Psoas muscle (tissue), 8 donors: ENCODE measurements around the gene ZNF385C. TPM values are rescaled to one million over a fixed set of nuclear protein-coding genes. Genes with fewer than 3 reads are reported as not detected.

Source experiments
- ATAC-seq, 4 donors: fragments of 200-7000 bp; cut with Tn5 transposase; one replicate each; pipeline ENCODE4 v1.9.1; 2020; ENCODE audit warnings: moderate library complexity in 3 of 4, mild to moderate bottlenecking in 2 of 4
- DNase-seq, 2 donors: peaks; one replicate each; pipeline ENCODE4 v3.0.0-alpha.2; 2020
- H3K27ac ChIP-seq: fragments of 200-600 bp; one replicate; pipeline ENCODE4 v1.8.0; 2022
- H3K27me3 ChIP-seq, 3 donors: fragments of 200-600 bp in 1 of 3; one replicate each; pipeline versions ENCODE4 v1.6.1 to v1.8.0; 2013 to 2022; ENCODE audit warnings: low read length in 2 of 3, mild to moderate bottlenecking in 2 of 3, moderate library complexity in 1 of 3; ENCODE audit not compliant: insufficient read depth in 3 of 3
- H3K36me3 ChIP-seq, 2 donors: fragments of 200-600 bp in 1 of 2; one replicate each; pipeline versions ENCODE4 v1.6.1 to v1.8.0; 2013 to 2022; ENCODE audit warnings: low read depth in 1 of 2, mild to moderate bottlenecking in 1 of 2, moderate library complexity in 1 of 2; ENCODE audit not compliant: insufficient read depth in 1 of 2
- H3K4me1 ChIP-seq: fragments of 200-600 bp; one replicate; pipeline ENCODE4 v1.8.0; 2022
- H3K4me3 ChIP-seq: fragments of 200-600 bp; one replicate; pipeline ENCODE4 v1.8.0; 2022; ENCODE audit warnings: mild to moderate bottlenecking
- H3K9me3 ChIP-seq: fragments of 200-600 bp; one replicate; pipeline ENCODE4 v1.8.0; 2022
- WGBS, 3 donors: extraction: QIAGEN DNeasy Blood & Tissue Kit; methylation state at CpG; one replicate each; pipeline versions ENCODE4 v1.1.6 to v1.1.7; 2013; 5-methylcytosine and 5-hydroxymethylcytosine counted together
- intact Hi-C, 2 donors: fragments of 100-400 bp; cut with DNase I; formaldehyde crosslinking; loops; one replicate each; pipeline versions ENCODE4 v1.11.0 to v1.14.2; 2022
- polyA plus RNA-seq, 3 donors: library from polyadenylated mRNA; stranded (reverse); fragments of 200-250 nt; gene quantifications; one replicate each; pipeline ENCODE4 v1.2.3, GENCODE V29; 2013
- total RNA-seq, 4 donors: library from RNA; stranded (reverse); fragmentation: NEBNext Ultra II Directional in 2 of 4; extraction: Animal tissue kit (Norgen Biotek cat#: 25700) in 2 of 4; gene quantifications; one replicate each; pipeline versions ENCODE4 v1.2.1 to v1.2.4, GENCODE V29; 2021 to 2023
- TF ChIP-seq, protein P1 (sequence below): fragments of 200-600 bp; IDR thresholded peaks from one replicate; pipeline ENCODE4 v1.8.0; 2022; ENCODE audit warnings: antibody characterized with exemption
- donor health status: healthy with polysubstance abuse.
- donor health status: DM: no; HTN: no; CAD: no; lungs with moderate emphysema.
- donor health status: Bipolar disorder and iron deficiency.
- donor health status: healthy.
- donor health status: DM: yes; HTN: yes; CAD: no.
- donor health status: DM: no; HTN: no; CAD: no.
- donor health status: DM: no; HTN: no; CAD: no.
- donor health status: DM: yes; HTN: yes; CAD: no.

ZNF385C gene
- total and polyA plus RNA-seq, 7 donors: 0.22 to 9.2 (median 0.50) TPM

DNA sequence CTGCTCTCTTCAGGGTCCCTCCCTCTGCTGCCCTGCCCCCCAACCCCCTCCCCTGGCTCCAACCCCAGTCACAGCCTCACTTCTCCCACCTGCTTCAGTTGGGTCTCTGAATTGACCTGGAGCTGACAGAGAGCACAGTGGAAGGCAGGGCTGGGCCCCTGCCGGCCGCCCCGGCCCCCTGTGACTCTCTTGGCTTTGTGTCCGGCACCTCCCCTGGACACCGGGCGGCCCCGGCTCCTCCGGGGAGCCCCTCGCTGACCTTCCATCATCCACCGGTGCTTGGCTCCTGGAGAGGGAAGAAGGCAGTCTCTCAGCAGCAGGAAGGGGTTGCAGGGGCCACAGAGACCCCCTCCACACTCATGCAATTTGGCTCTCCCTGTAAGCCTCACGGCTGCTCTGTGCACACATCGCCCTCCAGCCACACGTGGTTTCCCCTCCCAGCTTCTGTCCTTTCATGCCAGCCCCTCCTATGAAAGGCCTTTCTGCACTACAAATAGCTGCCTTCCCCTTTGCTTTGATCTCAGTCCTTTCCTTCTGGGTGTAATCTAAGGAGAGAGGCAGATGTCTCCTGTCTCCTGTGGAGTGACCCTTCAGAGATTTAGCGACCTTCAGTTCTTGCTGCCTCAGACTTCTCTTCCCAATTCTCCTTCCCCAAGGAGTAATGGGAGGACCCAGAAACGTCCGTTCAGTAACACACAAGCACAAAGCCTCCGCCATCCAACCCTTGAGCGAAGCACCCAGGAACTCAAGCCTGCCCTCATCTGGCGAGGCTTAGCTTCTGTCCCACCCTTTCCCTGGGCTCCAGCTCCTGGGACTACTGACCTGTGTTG is 70.1 kb downstream of the ZNF385C start:
- ATAC-seq (no peak), DNase-seq (no peak)
- Histone ChIP-seq H3K27ac (no peak overlapping the region), H3K4me1 (peaks cover 14% of the 10 kb centered on the region), H3K27me3 (no peaks in the 10 kb centered on the region), H3K9me3 (no peaks in the 10 kb centered on the region), H3K36me3 (peaks cover 4 to 11% of the 10 kb centered on the region in 2 donors), H3K4me3 (no peak overlapping the region)
- TF ChIP-seq, protein P1, sequence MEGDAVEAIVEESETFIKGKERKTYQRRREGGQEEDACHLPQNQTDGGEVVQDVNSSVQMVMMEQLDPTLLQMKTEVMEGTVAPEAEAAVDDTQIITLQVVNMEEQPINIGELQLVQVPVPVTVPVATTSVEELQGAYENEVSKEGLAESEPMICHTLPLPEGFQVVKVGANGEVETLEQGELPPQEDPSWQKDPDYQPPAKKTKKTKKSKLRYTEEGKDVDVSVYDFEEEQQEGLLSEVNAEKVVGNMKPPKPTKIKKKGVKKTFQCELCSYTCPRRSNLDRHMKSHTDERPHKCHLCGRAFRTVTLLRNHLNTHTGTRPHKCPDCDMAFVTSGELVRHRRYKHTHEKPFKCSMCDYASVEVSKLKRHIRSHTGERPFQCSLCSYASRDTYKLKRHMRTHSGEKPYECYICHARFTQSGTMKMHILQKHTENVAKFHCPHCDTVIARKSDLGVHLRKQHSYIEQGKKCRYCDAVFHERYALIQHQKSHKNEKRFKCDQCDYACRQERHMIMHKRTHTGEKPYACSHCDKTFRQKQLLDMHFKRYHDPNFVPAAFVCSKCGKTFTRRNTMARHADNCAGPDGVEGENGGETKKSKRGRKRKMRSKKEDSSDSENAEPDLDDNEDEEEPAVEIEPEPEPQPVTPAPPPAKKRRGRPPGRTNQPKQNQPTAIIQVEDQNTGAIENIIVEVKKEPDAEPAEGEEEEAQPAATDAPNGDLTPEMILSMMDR: peak; percentile 9
- intact Hi-C loops: loop anchor here (5.0 kb wide), 2 partner anchors 34 to 69 kb away; partner anchors contain the start of gene ZNF385C (in 1 of the 2)
- WGBS, 3 donors: 61 to 69% (median 62%) methylated on average over 17 to 19 of the region's 19 CpGs

DNA sequence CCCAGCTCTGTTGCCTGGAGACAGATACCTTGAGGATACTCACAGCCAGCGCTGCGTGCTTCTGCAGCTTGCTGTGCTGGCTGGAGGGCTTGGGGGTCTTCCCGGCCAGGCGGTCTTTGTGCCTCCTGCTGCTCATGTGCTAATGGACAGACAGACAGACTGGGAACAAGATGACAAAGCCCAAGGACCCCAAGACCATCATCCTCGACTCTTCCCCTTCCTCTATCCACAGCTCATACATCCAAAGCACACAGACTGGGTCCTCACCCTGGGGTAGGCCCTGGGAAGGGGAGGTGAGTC is 70.7 kb downstream of the ZNF385C start:
- peaks cover 4 to 17% of the 10 kb centered on the region in 2 donors for H3K36me3 ChIP-seq
- intact Hi-C loops: loop anchor here (5.0 kb wide), 2 partner anchors 35 to 70 kb away; partner anchors contain the start of gene ZNF385C (in 1 of the 2)
- no peak for ATAC-seq
- H3K4me1 ChIP-seq: peaks cover 14% of the 10 kb centered on the region
- no peak overlapping the region for H3K27ac ChIP-seq
- 70 to 82% (median 77%) methylated on average over 5 of the region's 5 CpGs for WGBS, 3 donors
- H3K4me3 ChIP-seq: no peak overlapping the region
- H3K27me3 ChIP-seq: no peaks in the 10 kb centered on the region
- H3K9me3 ChIP-seq: no peaks in the 10 kb centered on the region
- TF ChIP-seq, protein P1: no peak
- DNase-seq: no peak

DNA sequence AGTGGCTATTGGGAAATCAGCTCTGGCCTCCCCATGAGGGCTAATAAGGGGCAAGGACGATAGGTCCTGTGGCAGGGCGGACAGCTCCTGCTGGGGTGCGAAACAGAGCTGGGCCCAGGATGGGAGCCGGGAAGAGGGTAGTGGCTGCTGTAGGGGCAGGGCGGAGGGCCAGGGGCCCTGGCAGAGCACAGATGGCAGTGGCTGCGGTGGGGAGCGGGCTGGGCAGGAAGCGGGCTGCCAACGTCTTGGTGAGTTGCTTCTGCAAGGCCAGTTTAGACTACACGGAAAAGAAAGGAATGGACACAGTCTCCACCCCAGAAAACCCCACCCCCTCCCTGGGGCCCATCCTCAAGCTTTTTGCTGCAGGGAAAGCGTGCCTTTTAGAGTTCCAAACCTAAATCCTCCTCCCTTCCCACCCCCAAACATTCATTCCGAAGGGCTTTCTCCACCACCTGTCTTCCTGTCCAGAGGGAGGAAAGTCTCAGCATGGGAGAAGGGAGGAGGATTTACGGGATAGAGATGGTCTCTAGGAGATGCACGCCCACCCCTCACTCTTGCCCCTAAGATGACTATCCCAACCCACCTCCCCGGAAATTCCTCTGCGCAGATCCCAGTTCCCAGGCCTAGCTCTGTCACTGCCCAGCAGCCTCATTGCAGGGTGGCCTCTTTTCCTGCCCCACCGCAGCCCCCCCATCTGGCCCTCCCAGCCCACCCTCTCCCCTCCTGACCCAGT is 71.2 kb downstream of the ZNF385C start:
- Histone ChIP-seq H3K4me1 (peaks cover 14% of the 10 kb centered on the region), H3K36me3 (peaks cover 7 to 22% of the 10 kb centered on the region in 2 donors), H3K4me3 (no peak overlapping the region), H3K27ac (no peak overlapping the region), H3K27me3 (no peaks in the 10 kb centered on the region), H3K9me3 (no peaks in the 10 kb centered on the region)
- WGBS, 3 donors: 39 to 53% (median 48%) methylated on average over 16 to 17 of the region's 17 CpGs
- no peak for ATAC-seq
- no peak for DNase-seq
- TF ChIP-seq, protein P1: no peak
- intact Hi-C loops: loop anchor here (5.0 kb wide), 2 partner anchors 35 to 70 kb away; partner anchors contain the start of gene ZNF385C (in 1 of the 2)

DNA sequence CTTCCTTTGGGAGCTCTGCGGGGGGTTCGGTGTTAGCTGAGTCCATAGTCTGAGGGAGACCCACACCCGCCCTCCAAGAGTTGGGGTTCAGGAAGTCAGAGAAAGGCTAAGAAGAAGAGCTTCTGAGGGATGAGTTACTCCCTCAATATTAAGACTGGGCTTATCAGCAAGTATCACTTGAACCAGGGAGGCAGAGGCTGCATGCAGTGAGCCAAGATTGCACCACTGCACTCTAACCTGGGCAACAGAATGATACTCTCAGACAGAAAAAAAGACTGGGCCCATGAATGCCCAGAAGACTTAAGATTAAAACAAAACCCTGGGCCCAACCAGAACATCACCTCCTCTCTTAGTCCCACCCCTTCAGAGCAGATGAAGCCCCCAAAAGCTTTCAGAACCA is 72.3 kb downstream of the ZNF385C start:
- Histone ChIP-seq H3K9me3 (no peaks in the 10 kb centered on the region), H3K27ac (peak overlapping the region; percentile 65), H3K27me3 (no peaks in the 10 kb centered on the region), H3K36me3 (peaks cover 10 to 30% of the 10 kb centered on the region in 2 donors), H3K4me3 (no peak overlapping the region), H3K4me1 (peaks cover 24% of the 10 kb centered on the region)
- DNase-seq (no peak), ATAC-seq (no peak)
- TF ChIP-seq, protein P1: no peak
- 91 to 98% (median 96%) methylated on average over 3 of the region's 3 CpGs for WGBS, 3 donors
- intact Hi-C loops: loop anchor here (2.0 to 5.0 kb wide), 4 partner anchors 36 to 89 kb away; partner anchors contain the start of gene ZNF385C (in 1 of the 2)
